PFSK-1 (cell line): ENCODE data around the gene ARHGEF16.

Experiments
- FOXP2 ChIP-seq: optimal IDR thresholded peaks from 2 replicates; pipeline ENCODE3; 2011; ENCODE audit warnings: borderline replicate concordance, control low read depth, inconsistent platforms; ENCODE audit not compliant: insufficient read depth; ENCODE audit errors: extremely low read length, extremely low read depth
- POLR2AphosphoS5 ChIP-seq: IDR thresholded peaks from 2 replicates; pipeline ENCODE4 v1.6.1; 2012; ENCODE audit warnings: low read depth, mild to moderate bottlenecking, control low read depth, low read length, moderate library complexity
- SIN3A ChIP-seq: IDR thresholded peaks from 2 replicates; pipeline ENCODE4 v1.6.1; 2012; ENCODE audit warnings: mild to moderate bottlenecking, low read length, moderate library complexity, borderline replicate concordance; ENCODE audit not compliant: insufficient read depth
- TAF1 ChIP-seq: IDR thresholded peaks from 2 replicates; pipeline ENCODE4 v1.6.1; 2012; ENCODE audit warnings: low read length, control low read depth, borderline replicate concordance; ENCODE audit not compliant: insufficient read depth
- TF ChIP-seq, protein P1 (sequence below), 2 experiments: IDR thresholded peaks; 2 replicates each; pipeline versions ENCODE4 v1.6.1 to v1.8.0; 2011 to 2012; ENCODE audit warnings: low read depth in 2 of 2, low read length in 2 of 2, control low read depth in 1 of 2, inconsistent platforms in 1 of 2, mild to moderate bottlenecking in 1 of 2, moderate library complexity in 1 of 2; ENCODE audit not compliant: insufficient read depth in 1 of 2

Gene ARHGEF16

GRCh38 chr1:3514404-3514803 is 59.9 kb downstream of the ARHGEF16 start:
- no peak for TF ChIP-seq POLR2AphosphoS5
- no peak for TF ChIP-seq SIN3A
- TF ChIP-seq TAF1 = no peak
- TF ChIP-seq, protein P1, sequence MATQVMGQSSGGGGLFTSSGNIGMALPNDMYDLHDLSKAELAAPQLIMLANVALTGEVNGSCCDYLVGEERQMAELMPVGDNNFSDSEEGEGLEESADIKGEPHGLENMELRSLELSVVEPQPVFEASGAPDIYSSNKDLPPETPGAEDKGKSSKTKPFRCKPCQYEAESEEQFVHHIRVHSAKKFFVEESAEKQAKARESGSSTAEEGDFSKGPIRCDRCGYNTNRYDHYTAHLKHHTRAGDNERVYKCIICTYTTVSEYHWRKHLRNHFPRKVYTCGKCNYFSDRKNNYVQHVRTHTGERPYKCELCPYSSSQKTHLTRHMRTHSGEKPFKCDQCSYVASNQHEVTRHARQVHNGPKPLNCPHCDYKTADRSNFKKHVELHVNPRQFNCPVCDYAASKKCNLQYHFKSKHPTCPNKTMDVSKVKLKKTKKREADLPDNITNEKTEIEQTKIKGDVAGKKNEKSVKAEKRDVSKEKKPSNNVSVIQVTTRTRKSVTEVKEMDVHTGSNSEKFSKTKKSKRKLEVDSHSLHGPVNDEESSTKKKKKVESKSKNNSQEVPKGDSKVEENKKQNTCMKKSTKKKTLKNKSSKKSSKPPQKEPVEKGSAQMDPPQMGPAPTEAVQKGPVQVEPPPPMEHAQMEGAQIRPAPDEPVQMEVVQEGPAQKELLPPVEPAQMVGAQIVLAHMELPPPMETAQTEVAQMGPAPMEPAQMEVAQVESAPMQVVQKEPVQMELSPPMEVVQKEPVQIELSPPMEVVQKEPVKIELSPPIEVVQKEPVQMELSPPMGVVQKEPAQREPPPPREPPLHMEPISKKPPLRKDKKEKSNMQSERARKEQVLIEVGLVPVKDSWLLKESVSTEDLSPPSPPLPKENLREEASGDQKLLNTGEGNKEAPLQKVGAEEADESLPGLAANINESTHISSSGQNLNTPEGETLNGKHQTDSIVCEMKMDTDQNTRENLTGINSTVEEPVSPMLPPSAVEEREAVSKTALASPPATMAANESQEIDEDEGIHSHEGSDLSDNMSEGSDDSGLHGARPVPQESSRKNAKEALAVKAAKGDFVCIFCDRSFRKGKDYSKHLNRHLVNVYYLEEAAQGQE (IDR thresholded peaks at IDR 0.05; ENCODE audit: insufficient read depth in 1 of 2, low read depth in 2 of 2, low read length in 2 of 2) = no peak
- no peak for TF ChIP-seq FOXP2

DNA sequence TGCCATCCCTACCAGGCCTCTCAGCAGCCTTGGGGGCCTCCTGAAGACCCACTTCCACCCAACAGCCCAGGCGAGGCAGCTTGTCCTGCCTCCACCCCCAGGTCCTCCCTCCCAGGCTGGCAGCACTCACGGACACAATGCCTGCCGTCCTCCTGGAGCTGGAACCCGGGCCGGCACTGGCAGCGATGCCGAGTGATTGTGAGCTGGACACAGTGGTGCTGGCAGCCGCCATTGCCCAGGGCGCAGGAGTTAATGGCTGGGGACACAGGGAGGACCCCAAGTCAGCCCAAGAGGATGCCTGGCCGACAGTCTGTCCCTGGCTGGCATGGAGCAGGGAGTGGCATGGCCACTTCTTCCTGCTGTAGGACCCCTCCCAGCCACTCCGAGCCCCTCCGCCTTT is 60.8 kb downstream of the ARHGEF16 start:
- TF ChIP-seq FOXP2 (no peak), TAF1 (no peak), SIN3A (no peak), POLR2AphosphoS5 (no peak)
- TF ChIP-seq, protein P1 (IDR thresholded peaks at IDR 0.05; ENCODE audit: insufficient read depth in 1 of 2, low read depth in 2 of 2, low read length in 2 of 2) = no peak

DNA sequence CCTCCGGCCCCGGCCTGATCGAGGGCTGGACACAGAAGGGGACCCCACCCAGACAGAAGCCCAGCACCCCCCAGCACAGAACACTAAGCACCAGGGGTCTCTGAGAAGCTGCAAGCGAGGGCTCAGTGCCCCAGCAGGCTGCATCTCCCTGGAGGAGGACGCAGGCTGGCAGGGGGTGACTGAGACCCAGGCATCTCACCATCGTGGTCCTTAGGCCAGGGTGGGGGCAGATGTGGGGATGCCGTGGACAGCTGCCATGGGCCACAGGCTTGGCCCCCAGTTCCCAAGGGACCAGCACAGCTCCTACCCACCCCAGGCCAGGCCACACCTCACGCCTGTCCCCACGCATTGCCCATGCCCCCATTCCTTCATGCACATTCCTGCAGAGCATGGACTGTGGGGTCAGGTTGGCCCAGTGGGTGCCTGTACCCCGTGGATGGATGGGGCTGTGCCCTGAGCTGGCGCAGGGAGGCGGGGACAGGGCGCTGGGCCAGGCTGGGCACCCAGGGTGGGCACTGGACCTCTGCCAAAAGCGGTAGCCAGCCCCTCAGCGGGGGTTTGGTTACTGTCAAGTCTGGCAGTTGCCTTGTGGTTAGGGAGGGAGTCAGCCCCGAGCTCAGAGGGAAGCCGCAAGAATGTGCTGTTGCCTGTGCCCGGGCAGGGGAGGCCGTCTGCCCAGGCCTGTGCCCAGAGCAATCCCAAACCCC is 61.5 kb downstream of the ARHGEF16 start:
- TF ChIP-seq POLR2AphosphoS5 (no peak), TAF1 (no peak), SIN3A (no peak), FOXP2 (no peak)
- TF ChIP-seq, protein P1 (IDR thresholded peaks at IDR 0.05; ENCODE audit: insufficient read depth in 1 of 2, low read depth in 2 of 2, low read length in 2 of 2) = no peak

- TF ChIP-seq SIN3A = no peak
- TF ChIP-seq POLR2AphosphoS5 = no peak
- TF ChIP-seq FOXP2 = no peak
- TF ChIP-seq TAF1 = no peak
- TF ChIP-seq, protein P1 (IDR thresholded peaks at IDR 0.05; ENCODE audit: insufficient read depth in 1 of 2, low read depth in 2 of 2, low read length in 2 of 2) = no peak
Measured at GRCh38 chr1:3516481-3516869, 62.0 kb downstream of the ARHGEF16 start.
